CD14-positive monocyte (primary cell): ENCODE data around the gene JSRP1. TPM values are rescaled to one million over a fixed set of nuclear protein-coding genes. Genes with fewer than 3 reads are reported as not detected.

Experiments
- DNase-seq, 3 donors: peaks; one replicate each; pipeline ENCODE4 v3.0.0-alpha.2; 2011 to 2022
- H2AFZ ChIP-seq: 2 replicates; pipeline ENCODE4 v1.6.0; 2012; ENCODE audit warnings: mild to moderate bottlenecking, low read depth, low read length, inconsistent platforms; ENCODE audit not compliant: insufficient read depth, poor library complexity, severe bottlenecking
- H3K27ac ChIP-seq, 2 donors: 1 replicate in 1 of 2; 2 replicates in 1 of 2; pipeline ENCODE4 v1.5.1; 2012 to 2013; ENCODE audit warnings: low read length in 2 of 2, control low read depth in 1 of 2, inconsistent platforms in 1 of 2, low read depth in 1 of 2, mild to moderate bottlenecking in 1 of 2
- H3K27me3 ChIP-seq, 2 donors: one replicate each; pipeline versions ENCODE4 v1.6.0 to v1.6.1; 2011 to 2013; ENCODE audit warnings: low read length in 2 of 2; ENCODE audit not compliant: control insufficient read depth in 2 of 2, insufficient read depth in 2 of 2
- H3K36me3 ChIP-seq, 2 donors: replicated peaks in 1 of 2; 1 replicate in 1 of 2; 2 replicates in 1 of 2; pipeline versions ENCODE4 v1.5.1 to v1.6.1; 2012 to 2013; ENCODE audit warnings: low read length in 2 of 2, control low read depth in 1 of 2, inconsistent platforms in 1 of 2, mild to moderate bottlenecking in 1 of 2; ENCODE audit not compliant: insufficient read depth in 2 of 2, control insufficient read depth in 1 of 2
- H3K4me1 ChIP-seq, 2 donors: 1 replicate in 1 of 2; 2 replicates in 1 of 2; pipeline versions ENCODE4 v1.5.1 to v1.6.1; 2012 to 2013; ENCODE audit warnings: low read length in 2 of 2, control low read depth in 1 of 2, inconsistent platforms in 1 of 2, mild to moderate bottlenecking in 1 of 2, moderate library complexity in 1 of 2; ENCODE audit not compliant: insufficient read depth in 2 of 2, control insufficient read depth in 1 of 2
- H3K4me2 ChIP-seq: replicated peaks from 2 replicates; pipeline ENCODE3; 2012; ENCODE audit warnings: low read length, moderate library complexity, mild to moderate bottlenecking; ENCODE audit not compliant: poor library complexity, severe bottlenecking; ENCODE audit errors: extremely low read depth
- H3K4me3 ChIP-seq, 3 experiments: fragments of 200-600 bp in 1 of 3; sonication (generic) in 1 of 3; replicated peaks in 1 of 3; 1 replicate in 2 of 3; 2 replicates in 1 of 3; pipeline ENCODE4 v1.5.1; 2011 to 2013; ENCODE audit warnings: low read length in 3 of 3, mild to moderate bottlenecking in 3 of 3, control low read depth in 2 of 3, low read depth in 2 of 3, inconsistent platforms in 1 of 3, moderate library complexity in 1 of 3
- H3K79me2 ChIP-seq: 2 replicates; pipeline ENCODE4 v1.6.0; 2012; ENCODE audit warnings: mild to moderate bottlenecking, control low read depth, inconsistent platforms, low read length, moderate library complexity; ENCODE audit not compliant: insufficient read depth
- H3K9ac ChIP-seq: 2 replicates; pipeline ENCODE4 v1.6.0; 2017; ENCODE audit warnings: low read length, mild to moderate bottlenecking; ENCODE audit not compliant: insufficient read depth, poor library complexity, severe bottlenecking
- H3K9me3 ChIP-seq, 2 donors: replicated peaks in 1 of 2; 1 replicate in 1 of 2; 2 replicates in 1 of 2; pipeline versions ENCODE4 v1.5.1 to v1.6.1; 2012 to 2013; ENCODE audit warnings: low read length in 2 of 2, control low read depth in 1 of 2; ENCODE audit not compliant: control insufficient read depth in 1 of 2, insufficient read depth in 1 of 2
- H4K20me1 ChIP-seq: 2 replicates; pipeline ENCODE4 v1.6.0; 2012; ENCODE audit warnings: mild to moderate bottlenecking, low read length, control low read depth, moderate library complexity; ENCODE audit not compliant: insufficient read depth
- H3K27ac Mint-ChIP-seq, 7 donors: one replicate each; pipeline ENCODE4 v1.8.0; 2020; ENCODE audit warnings: mild to moderate bottlenecking in 7 of 7, mixed read lengths in 7 of 7, moderate library complexity in 6 of 7, inconsistent platforms in 2 of 7
- H3K27me3 Mint-ChIP-seq, 3 donors: one replicate each; pipeline ENCODE4 v1.8.0; 2021 to 2022; ENCODE audit warnings: low read depth in 3 of 3, mild to moderate bottlenecking in 3 of 3, mixed read lengths in 3 of 3, moderate library complexity in 3 of 3, inconsistent platforms in 1 of 3
- H3K36me3 Mint-ChIP-seq, 2 donors: one replicate each; pipeline ENCODE4 v1.8.0; 2020; ENCODE audit warnings: mixed read lengths in 2 of 2, inconsistent platforms in 1 of 2, mild to moderate bottlenecking in 1 of 2
- H3K4me1 Mint-ChIP-seq: one replicate; pipeline ENCODE4 v1.8.0; 2020; ENCODE audit warnings: mild to moderate bottlenecking, mixed read lengths
- H3K4me3 Mint-ChIP-seq, 2 donors: one replicate each; pipeline ENCODE4 v1.8.0; 2020; ENCODE audit warnings: mild to moderate bottlenecking in 2 of 2, mixed read lengths in 2 of 2, moderate library complexity in 1 of 2
- H3K9me3 Mint-ChIP-seq, 7 donors: one replicate each; pipeline ENCODE4 v1.8.0; 2020 to 2022; ENCODE audit warnings: mixed read lengths in 7 of 7, mild to moderate bottlenecking in 6 of 7, moderate library complexity in 6 of 7, inconsistent platforms in 2 of 7
- WGBS: methylation state at CpG from one replicate; pipeline ENCODE4 v1.1.5; 2013; ENCODE audit warnings: missing lambda C conversion rate; ENCODE audit not compliant: insufficient coverage; 5-methylcytosine and 5-hydroxymethylcytosine counted together
- intact Hi-C, 2 donors: fragments of 100-400 bp; cut with micrococcal nuclease; formaldehyde crosslinking; loops; one replicate each; pipeline versions ENCODE4 v1.15.0 to v1.15.1; 2023
- polyA plus RNA-seq, 3 donors: library from polyadenylated mRNA; depleted of rRNA in 1 of 3; unstranded in 2 of 3; stranded (reverse) in 1 of 3; fragments of 300-500 nt in 2 of 3; fragments of >200 nt in 1 of 3; fragmentation: Illumina TruSeq in 2 of 3; gene quantifications; 1 replicate in 2 of 3; 2 replicates in 1 of 3; pipeline ENCODE4 v1.2.3, GENCODE V29; 2012 to 2021
- TF ChIP-seq, protein P1 (sequence below): fragments of 200-600 bp; IDR thresholded peaks from one replicate; pipeline ENCODE4 v1.8.0; 2022; ENCODE audit warnings: antibody characterized with exemption, mild to moderate bottlenecking

Gene JSRP1
- polyA plus RNA-seq, 3 donors = 0.38 to 0.50 TPM; not detected in 1

DNA sequence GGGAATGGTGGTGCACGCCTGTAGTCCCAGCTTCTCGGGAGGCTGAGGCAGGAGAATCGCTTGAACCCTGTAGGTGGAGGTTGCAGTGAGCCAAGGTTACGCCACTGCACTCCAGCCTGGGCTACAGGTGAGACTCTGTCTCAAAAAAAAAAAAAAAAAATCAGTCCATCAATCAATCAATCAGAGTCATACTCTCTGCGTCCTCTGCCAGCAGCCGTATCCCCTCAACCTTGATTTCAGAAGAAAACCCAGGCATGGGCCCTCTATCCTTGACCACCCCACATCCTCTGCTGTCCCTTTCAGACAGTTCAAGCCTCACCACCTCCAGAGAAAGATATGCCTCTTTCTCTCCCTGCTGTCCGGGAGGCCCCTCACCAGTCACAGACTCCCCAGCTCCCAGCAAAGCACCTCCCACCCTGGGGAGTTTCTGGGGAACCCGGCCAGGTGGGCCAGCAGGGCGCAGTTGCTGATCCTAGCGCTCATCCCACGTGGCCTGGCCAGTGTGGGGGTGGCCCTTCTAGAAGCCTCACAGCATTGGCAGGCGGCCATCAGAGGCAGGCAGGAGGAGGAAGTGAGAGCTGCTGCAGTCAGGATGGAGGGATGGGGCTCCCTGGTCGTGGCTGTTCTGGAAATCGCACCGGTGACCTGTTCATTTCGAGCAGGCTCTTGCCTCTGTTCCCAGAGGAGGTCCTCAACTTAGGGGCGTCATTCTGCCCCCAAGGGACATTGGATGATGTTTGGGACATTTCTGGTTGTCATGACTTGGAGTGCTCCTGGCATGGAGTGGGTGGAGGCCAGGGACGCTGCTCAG is 10.2 kb upstream of the JSRP1 start:
- Histone ChIP-seq H3K9ac (peak overlapping the region; percentile 39), H3K9me3 (no peaks in the 10 kb centered on the region), H3K36me3 (peaks cover 2 to 3% of the 10 kb centered on the region in 2 donors), H2AFZ (peak overlapping the region; percentile 63), H3K4me2 (peak overlapping the region; percentile 94), H3K27me3 (no peaks in the 10 kb centered on the region), H4K20me1 (peaks cover 18% of the 10 kb centered on the region), H3K4me1 (peaks cover 54 to 65% of the 10 kb centered on the region in 2 donors), H3K4me3 (peak overlapping the region; percentile 1 to 100 (median 25)), H3K79me2 (peaks cover 62% of the 10 kb centered on the region), H3K27ac (peak overlapping the region; percentile 68 to 72)
- 19% methylated on average over 12 of the region's 18 CpGs for WGBS
- Mint-ChIP-seq H3K4me3 (peak overlapping the region; percentile 75 to 87), H3K36me3 (peaks cover 2 to 4% of the 10 kb centered on the region in 2 donors), H3K27ac (peak overlapping the region; percentile 85 to 96 (median 93)), H3K4me1 (peaks cover 54% of the 10 kb centered on the region), H3K27me3 (peaks cover 0 to 1% (median 0%) of the 10 kb centered on the region in 3 donors), H3K9me3 (peaks cover 0 to 7% (median 0%) of the 10 kb centered on the region in 7 donors)
- DNase-seq = peak; percentile 80 to 90 (median 89)
- intact Hi-C loops = no loop called here
- TF ChIP-seq, protein P1, sequence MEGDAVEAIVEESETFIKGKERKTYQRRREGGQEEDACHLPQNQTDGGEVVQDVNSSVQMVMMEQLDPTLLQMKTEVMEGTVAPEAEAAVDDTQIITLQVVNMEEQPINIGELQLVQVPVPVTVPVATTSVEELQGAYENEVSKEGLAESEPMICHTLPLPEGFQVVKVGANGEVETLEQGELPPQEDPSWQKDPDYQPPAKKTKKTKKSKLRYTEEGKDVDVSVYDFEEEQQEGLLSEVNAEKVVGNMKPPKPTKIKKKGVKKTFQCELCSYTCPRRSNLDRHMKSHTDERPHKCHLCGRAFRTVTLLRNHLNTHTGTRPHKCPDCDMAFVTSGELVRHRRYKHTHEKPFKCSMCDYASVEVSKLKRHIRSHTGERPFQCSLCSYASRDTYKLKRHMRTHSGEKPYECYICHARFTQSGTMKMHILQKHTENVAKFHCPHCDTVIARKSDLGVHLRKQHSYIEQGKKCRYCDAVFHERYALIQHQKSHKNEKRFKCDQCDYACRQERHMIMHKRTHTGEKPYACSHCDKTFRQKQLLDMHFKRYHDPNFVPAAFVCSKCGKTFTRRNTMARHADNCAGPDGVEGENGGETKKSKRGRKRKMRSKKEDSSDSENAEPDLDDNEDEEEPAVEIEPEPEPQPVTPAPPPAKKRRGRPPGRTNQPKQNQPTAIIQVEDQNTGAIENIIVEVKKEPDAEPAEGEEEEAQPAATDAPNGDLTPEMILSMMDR = no peak

DNA sequence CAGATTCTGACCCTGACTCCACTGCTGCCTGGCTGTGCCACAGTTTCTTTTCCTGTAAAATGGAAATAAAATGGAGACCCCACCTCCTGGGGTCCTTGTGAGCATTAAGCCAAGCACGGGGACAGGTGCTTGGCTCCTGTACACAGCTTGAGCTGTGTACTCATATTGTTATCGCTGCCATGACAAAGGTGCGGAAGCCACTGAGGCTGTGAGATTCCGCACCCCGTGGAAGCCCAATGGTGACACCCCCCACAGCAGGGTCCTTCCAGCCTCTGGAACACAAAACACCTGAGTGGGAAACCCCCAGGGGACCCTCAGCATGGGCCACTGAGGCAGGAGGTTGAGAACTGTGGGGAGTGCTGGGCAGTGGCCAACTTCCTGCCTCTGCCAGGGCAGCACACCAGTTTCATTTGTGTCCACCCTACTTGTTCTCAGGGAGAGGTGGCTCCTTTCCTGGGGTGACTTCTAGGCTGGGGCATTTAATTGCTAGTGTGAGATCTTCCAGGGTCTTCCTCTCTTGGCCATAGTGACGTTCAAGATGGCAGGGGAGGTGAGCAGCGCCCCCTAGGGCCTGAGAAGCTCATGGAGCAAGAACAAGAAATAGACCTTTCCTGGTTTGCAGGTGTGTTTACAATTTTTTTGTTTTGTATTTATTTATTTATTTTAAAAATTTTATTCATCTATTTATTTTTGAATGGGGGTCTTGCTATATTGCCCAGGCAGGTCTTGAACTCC is 5.4 kb upstream of the JSRP1 start:
- Histone ChIP-seq H3K79me2 (peaks cover 18% of the 10 kb centered on the region), H2AFZ (no peak overlapping the region), H3K4me2 (no peak overlapping the region), H3K27me3 (no peaks in the 10 kb centered on the region), H3K9ac (no peak overlapping the region), H3K27ac (no peak overlapping the region), H3K36me3 (no peaks in the 10 kb centered on the region), H3K9me3 (no peaks in the 10 kb centered on the region), H3K4me3 (no peak overlapping the region), H4K20me1 (no peaks in the 10 kb centered on the region), H3K4me1 (peaks cover 32 to 39% of the 10 kb centered on the region in 2 donors)
- H3K4me3 Mint-ChIP-seq = peak overlapping the region in 1 of 2 donors; percentile 20
- no peak overlapping the region for H3K27ac Mint-ChIP-seq
- H3K27me3 Mint-ChIP-seq = peaks cover 8 to 13% (median 11%) of the 10 kb centered on the region in 3 donors
- intact Hi-C loops = no loop called here
- TF ChIP-seq, protein P1 = peak; percentile 93
- 100% methylated on average over 3 of the region's 7 CpGs for WGBS
- peaks cover 35% of the 10 kb centered on the region for H3K4me1 Mint-ChIP-seq
- H3K9me3 Mint-ChIP-seq = no peaks in the 10 kb centered on the region
- H3K36me3 Mint-ChIP-seq = no peaks in the 10 kb centered on the region
- DNase-seq = peak in 2 of 3 donors; percentile 52 to 58
